ENCODE results near the gene HHIPL1.

DNA sequence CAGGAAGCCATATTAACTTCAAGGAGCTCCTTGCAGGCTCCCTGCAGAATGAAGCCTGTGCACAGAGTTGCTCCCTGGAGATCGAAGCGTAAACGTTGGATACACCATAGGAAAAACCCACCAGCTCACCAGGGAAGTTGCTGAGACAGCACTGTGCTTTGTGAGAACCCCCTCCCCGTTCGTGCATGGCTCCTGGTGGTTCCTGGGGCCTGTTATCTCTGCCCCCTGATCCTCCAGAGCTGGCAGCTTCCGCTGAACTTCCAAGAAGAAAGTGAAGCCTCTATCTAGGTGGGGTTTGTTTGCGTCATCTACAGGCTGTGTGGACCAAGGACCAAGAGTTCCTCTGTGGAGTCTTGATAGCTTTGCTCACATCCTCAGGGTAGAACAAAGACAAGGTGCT, 38.6 kb upstream of the HHIPL1 start:
- TF ChIP-seq POLR2A (IDR thresholded peaks at IDR 0.05; ENCODE audit: low read depth, low read length) (no peak), EZH2 (IDR thresholded peaks at IDR 0.05; ENCODE audit: borderline replicate concordance, low read depth, low read length, severe bottlenecking) (no peak), POLR2AphosphoS5 (IDR thresholded peaks at IDR 0.05; ENCODE audit: insufficient read depth, low read depth, low read length) (no peak), MYC (IDR thresholded peaks at IDR 0.05; ENCODE audit: low read depth, low read length) (no peak), JUN (IDR thresholded peaks at IDR 0.05; ENCODE audit: borderline replicate concordance, insufficient read depth, insufficient read length, low read depth) (no peak), FOS (IDR thresholded peaks at IDR 0.05; ENCODE audit: borderline replicate concordance, insufficient read depth, low read length) (no peak)
- TF ChIP-seq, protein P1, sequence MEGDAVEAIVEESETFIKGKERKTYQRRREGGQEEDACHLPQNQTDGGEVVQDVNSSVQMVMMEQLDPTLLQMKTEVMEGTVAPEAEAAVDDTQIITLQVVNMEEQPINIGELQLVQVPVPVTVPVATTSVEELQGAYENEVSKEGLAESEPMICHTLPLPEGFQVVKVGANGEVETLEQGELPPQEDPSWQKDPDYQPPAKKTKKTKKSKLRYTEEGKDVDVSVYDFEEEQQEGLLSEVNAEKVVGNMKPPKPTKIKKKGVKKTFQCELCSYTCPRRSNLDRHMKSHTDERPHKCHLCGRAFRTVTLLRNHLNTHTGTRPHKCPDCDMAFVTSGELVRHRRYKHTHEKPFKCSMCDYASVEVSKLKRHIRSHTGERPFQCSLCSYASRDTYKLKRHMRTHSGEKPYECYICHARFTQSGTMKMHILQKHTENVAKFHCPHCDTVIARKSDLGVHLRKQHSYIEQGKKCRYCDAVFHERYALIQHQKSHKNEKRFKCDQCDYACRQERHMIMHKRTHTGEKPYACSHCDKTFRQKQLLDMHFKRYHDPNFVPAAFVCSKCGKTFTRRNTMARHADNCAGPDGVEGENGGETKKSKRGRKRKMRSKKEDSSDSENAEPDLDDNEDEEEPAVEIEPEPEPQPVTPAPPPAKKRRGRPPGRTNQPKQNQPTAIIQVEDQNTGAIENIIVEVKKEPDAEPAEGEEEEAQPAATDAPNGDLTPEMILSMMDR (IDR thresholded peaks at IDR 0.05; ENCODE audit: extremely low read depth in 1 of 2, insufficient read depth in 1 of 2, low read depth in 1 of 2, low read length in 2 of 2): no peak
- TF ChIP-seq, protein P2, sequence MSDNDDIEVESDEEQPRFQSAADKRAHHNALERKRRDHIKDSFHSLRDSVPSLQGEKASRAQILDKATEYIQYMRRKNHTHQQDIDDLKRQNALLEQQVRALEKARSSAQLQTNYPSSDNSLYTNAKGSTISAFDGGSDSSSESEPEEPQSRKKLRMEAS (IDR thresholded peaks at IDR 0.05; ENCODE audit: insufficient read depth, insufficient read length): no peak

Measured in endothelial cell of umbilical vein (primary cell).